HG02943 (cell line): ENCODE data around the gene OGFR.
A peak's percentile ranks its signal among the peaks of the same experiment; 100 is the strongest.

Experiments used
- ATAC-seq: cut with Tn5 transposase; IDR thresholded peaks from one replicate; pipeline ENCODE4 v1.9.1; 2021; ENCODE audit warnings: mild to moderate bottlenecking, low read depth, moderate library complexity; ENCODE audit not compliant: unreplicated experiment

Gene OGFR

GRCh38 chr20:62856931-62857619 lies 52.4 kb downstream of the OGFR start:
- no peak for ATAC-seq

DNA sequence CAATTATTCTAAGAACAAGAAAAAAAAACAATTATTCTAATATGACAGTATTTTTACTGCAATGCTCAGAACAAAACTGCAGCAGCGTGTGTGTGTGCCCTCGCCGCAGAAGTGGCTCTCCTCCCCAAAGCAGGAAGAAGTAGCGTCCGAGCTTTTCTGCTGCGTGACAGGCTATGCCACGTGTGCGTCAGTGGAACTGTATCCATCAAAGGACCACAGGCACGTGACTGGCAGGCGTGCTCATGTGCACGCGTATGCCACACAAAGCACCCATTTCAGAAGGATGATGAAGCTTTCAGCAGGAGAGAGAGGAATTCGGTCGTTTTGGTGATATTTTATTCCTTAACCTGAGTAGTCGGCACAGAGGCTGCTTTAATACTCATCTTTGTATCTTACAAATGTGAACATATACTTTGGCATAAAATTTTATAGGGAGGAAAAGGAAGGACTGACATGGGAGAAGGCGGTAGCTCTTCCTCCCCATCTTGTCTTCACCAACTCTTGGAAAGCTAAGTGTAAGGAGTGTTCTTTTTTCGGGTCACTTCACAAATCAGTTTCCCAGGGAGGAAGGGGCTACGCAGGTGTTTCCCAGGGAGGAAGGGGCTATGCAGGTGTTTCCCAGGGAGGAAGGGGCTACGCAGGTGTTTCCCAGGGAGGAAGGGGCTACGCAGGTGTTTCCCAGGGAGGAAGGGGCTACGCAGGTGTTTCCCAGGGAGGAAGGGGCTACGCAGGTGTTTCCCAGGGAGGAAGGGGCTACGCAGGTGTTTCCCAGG lies 53.6 kb downstream of the OGFR start:
- no peak for ATAC-seq

- no peak for ATAC-seq
Observed at GRCh38 chr20:62859721-62860120, 55.1 kb downstream of the OGFR start.

- no peak for ATAC-seq
Observed at GRCh38 chr20:62860391-62860923, 55.8 kb downstream of the OGFR start.

- ATAC-seq = peak; percentile 39
Observed at GRCh38 chr20:62860924-62861691, 56.5 kb downstream of the OGFR start.

GRCh38 chr20:62861726-62862336 lies 57.2 kb downstream of the OGFR start, which contains the start of gene TCFL5:
TSS of gene TCFL5 (minus strand) at chr20:62861822. CDS start at chr20:62861670, 152 bp downstream.
- ATAC-seq = peak; percentile 53
